D721Med (cell line): ENCODE measurements around the gene TMEFF1.

Experiments
- DNase-seq: peaks from one replicate; pipeline ENCODE4 v3.0.0; 2011; ENCODE audit warnings: low spot score; ENCODE audit not compliant: insufficient read length
- FAIRE-seq: peaks from 2 replicates; lab custom pipeline; 2011; peaks lifted over from hg19 to GRCh38; lab: Jason Lieb, UNC
- TF ChIP-seq, protein P1 (sequence below): IDR thresholded peaks from 2 replicates; pipeline ENCODE4 v1.5.1; 2012; ENCODE audit warnings: mild to moderate bottlenecking, control low read depth; ENCODE audit not compliant: insufficient read depth; ENCODE audit errors: missing control alignments

TMEFF1 gene

DNA sequence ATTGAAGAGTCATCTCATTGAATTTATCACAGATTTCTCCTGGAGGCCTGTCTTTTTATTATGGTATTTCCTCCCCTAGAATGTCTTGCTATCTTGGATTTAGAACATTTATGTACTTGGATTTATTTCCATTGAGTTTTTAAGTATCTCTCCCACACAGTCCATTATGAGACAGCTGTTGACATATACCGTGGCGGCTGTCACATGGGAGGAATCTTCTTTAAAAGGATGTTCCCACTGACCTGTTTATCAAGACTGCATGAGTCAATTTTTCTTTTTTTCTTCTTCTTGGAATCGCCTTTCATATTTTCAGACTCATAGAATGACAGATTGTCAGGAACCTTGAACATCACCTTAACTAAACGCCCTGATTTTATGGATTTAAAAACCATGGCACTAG is 102.1 kb downstream of the TMEFF1 start:
- DNase-seq (no peak), FAIRE-seq (no peak)
- TF ChIP-seq, protein P1, sequence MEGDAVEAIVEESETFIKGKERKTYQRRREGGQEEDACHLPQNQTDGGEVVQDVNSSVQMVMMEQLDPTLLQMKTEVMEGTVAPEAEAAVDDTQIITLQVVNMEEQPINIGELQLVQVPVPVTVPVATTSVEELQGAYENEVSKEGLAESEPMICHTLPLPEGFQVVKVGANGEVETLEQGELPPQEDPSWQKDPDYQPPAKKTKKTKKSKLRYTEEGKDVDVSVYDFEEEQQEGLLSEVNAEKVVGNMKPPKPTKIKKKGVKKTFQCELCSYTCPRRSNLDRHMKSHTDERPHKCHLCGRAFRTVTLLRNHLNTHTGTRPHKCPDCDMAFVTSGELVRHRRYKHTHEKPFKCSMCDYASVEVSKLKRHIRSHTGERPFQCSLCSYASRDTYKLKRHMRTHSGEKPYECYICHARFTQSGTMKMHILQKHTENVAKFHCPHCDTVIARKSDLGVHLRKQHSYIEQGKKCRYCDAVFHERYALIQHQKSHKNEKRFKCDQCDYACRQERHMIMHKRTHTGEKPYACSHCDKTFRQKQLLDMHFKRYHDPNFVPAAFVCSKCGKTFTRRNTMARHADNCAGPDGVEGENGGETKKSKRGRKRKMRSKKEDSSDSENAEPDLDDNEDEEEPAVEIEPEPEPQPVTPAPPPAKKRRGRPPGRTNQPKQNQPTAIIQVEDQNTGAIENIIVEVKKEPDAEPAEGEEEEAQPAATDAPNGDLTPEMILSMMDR, result no peak

DNA sequence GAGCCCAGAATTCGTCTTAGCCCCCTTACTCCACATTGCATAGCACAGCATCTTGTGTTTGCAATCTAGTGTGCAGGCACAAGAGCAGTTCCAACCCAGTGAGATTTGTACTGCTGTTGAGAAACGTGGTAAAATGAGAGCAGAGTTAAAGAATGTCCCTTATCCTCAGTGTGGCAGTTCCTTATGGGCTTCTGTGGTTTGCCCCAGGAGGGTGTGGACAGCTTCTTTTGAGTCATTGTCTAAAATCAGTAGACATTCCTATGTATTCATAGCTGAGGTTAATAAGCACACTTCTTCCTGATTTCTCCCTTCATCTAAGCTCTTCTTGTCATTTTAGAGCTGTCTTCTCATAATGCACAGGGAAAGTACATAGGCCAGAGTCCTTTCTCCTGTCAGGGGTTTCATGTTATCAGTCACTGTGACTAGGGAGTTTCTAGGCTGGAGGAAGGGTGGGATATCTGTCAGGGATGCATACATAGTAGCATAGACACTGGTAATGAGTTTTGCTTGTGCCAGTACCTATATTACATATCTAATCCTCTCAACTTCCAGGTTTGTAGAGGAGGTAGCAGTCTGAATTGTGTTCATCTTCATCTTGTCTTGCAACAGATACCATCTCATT is 102.9 kb downstream of the TMEFF1 start:
- FAIRE-seq, result no peak
- TF ChIP-seq, protein P1, result no peak
- no peak for DNase-seq

DNA sequence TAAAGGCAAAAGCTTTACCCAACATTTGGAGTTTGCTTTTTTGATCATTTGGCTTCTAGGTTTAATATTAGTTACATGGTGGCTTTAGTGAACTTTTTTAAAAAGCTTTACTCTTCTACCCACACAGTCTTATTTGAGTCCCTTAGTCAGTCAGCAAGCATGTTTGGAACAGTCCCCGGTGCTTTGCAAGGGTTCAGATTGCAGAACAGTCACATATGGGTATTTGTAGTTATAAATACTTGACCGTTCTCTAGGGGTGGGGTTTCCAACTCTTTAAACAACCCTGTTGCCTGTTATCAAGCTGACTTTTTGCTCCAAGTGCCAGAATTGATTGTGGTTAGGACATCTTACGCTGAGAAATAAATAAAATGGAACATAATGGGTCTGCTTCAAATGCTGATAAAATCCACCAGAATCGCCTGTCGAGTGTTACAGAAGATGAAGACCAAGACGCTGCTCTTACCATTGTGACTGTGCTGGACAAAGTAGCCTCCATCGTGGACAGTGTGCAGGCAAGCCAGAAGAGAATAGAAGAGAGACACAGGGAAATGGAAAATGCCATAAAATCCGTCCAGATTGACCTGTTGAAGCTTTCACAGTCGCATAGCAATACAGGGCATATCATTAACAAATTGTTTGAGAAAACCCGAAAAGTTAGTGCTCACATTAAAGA is 105.0 kb downstream of the TMEFF1 start, which contains the start of gene CAVIN4:
Gene CAVIN4 (plus strand): TSS at position 304 of the 673 bp plus-strand sequence. CDS start 65 bp downstream, at position 369.
- no peak for DNase-seq
- TF ChIP-seq, protein P1, result no peak
- FAIRE-seq, result no peak

DNA sequence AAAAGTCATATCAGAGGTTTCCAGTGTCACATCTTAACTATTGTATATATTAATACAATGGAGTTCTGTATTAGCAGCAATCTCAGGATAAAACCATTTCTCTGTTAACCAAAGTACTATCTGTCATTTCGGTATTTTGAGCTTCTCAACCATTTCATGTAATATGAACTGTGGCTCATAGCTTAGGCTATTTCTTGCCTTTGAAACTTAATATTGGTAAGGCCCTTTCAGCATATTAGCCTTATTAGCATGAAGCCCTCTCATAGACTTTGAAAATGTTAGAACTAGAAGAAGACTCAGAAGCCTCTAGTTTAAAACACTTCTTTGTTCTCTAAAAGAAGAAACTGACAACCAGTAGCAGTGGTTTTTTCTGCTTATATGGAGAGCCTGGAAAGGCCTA is 105.7 kb downstream of the TMEFF1 start:
- TF ChIP-seq, protein P1, result no peak
- FAIRE-seq (no peak), DNase-seq (no peak)

DNA sequence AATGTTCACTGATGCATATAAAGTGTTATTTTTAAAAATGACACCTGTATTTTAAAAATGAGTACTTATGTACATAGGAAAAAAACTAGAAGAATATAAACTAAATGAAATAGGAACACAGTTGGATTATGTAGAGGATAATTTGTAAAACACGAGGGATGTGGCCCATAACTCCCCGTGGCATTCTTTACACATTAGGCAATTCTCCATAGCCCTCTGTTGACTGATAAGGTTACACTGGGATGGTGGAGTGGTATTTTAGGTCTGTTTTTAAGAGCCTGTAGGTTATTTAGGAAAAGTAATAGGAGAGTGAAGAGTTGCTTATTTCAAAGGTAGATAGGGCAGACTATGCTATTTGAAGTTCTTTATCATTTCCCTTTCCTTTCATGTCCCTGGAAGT is 106.7 kb downstream of the TMEFF1 start:
- TF ChIP-seq, protein P1, result no peak
- FAIRE-seq (no peak), DNase-seq (no peak)

DNA sequence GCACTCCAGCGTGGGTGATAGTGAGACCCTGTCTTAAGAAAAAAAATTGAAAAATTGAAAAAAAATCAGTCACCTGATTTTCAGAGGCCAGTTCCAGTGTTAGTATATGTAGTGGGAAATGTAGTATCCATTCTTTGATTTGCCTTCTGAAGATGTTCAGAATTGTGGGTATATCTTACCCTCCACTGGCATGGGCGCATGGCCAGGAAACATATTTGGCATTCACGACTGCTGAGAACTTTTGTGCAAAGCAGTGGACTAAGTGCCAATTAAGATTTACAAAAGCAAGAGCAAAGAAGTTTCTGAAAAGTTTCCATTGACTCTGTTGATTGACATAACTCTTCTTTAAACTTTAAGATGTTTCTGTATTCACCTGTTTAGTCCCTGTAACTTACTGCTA is 107.3 kb downstream of the TMEFF1 start:
- DNase-seq, result no peak
- no peak for FAIRE-seq
- TF ChIP-seq, protein P1, result no peak

DNA sequence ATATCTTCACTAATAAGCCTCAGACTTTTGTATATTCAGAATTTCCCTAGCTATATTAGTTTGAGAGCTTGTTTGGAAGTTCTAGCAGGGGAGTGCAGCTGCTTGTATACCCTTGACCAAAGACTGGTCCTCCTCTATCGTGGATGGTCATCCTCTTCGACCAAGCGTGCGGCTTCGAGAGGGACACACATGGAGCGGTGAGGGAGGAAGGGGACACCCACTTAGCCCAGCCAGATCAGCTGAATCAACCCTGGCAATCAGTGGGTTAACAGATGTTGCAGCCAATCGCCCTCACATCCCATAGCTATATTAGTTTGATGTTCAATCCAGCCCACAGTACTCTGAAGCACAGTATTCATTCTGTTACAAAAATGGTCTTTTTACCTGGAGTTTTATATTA is 108.1 kb downstream of the TMEFF1 start:
- FAIRE-seq (no peak), DNase-seq (no peak)
- TF ChIP-seq, protein P1, result no peak
